Stimulated activated CD8-positive, alpha-beta memory T cell treated with anti-CD3 and anti-CD28 coated beads, Interleukin-4, amount 100 ng/mL, for 24 hours (primary cell): ENCODE measurements around the gene ZNRF3.
"Not testable (repeated sequence)": the region's sequence is repeated elsewhere in the genome, so short reads cannot be mapped to it uniquely, and the experiment has no call there.

Experiments used
- DNase-seq: peaks from one replicate; pipeline ENCODE4 v3.0.0-alpha.2; 2020; ENCODE audit warnings: low read depth

Gene ZNRF3

GRCh38 chr22:28908810-28909209 is 25.4 kb downstream of the ZNRF3 start:
- not testable (repeated sequence) for DNase-seq

- peak; percentile 59 for DNase-seq
These were observed 26.0 kb downstream of the ZNRF3 start for GRCh38 chr22:28909375-28909774.

GRCh38 chr22:28910569-28911303 is 27.4 kb downstream of the ZNRF3 start:
- no peak for DNase-seq

- no peak for DNase-seq
These were observed 27.9 kb downstream of the ZNRF3 start for GRCh38 chr22:28911304-28911690.

- DNase-seq = no peak
These were observed 28.7 kb downstream of the ZNRF3 start for GRCh38 chr22:28911777-28912669.

GRCh38 chr22:28914201-28914600 is 30.8 kb downstream of the ZNRF3 start:
- DNase-seq = no peak

GRCh38 chr22:28915969-28916368 is 32.6 kb downstream of the ZNRF3 start:
- DNase-seq = no peak

- DNase-seq = no peak
These were observed 34.6 kb downstream of the ZNRF3 start for GRCh38 chr22:28917747-28918549.

- no peak for DNase-seq
These were observed 35.3 kb downstream of the ZNRF3 start for GRCh38 chr22:28918550-28919271.

GRCh38 chr22:28920757-28921584 is 37.6 kb downstream of the ZNRF3 start:
- no peak for DNase-seq

GRCh38 chr22:28921585-28921879 is 38.2 kb downstream of the ZNRF3 start:
- no peak for DNase-seq

GRCh38 chr22:28922540-28923244 is 39.3 kb downstream of the ZNRF3 start:
- DNase-seq = no peak

- no peak for DNase-seq
These were observed 40.7 kb downstream of the ZNRF3 start for GRCh38 chr22:28923826-28924732.

GRCh38 chr22:28925916-28926315 is 42.5 kb downstream of the ZNRF3 start:
- DNase-seq = no peak

- DNase-seq = no peak
These were observed 44.3 kb downstream of the ZNRF3 start for GRCh38 chr22:28927630-28928029.

- DNase-seq = no peak
These were observed 45.8 kb downstream of the ZNRF3 start for GRCh38 chr22:28929197-28929596.

GRCh38 chr22:28930357-28931007 is 47.1 kb downstream of the ZNRF3 start:
- no peak for DNase-seq

GRCh38 chr22:28931844-28932567 is 48.6 kb downstream of the ZNRF3 start:
- DNase-seq = no peak
